ENCODE results near the gene ZNF407.

The ZNF407 gene

DNA sequence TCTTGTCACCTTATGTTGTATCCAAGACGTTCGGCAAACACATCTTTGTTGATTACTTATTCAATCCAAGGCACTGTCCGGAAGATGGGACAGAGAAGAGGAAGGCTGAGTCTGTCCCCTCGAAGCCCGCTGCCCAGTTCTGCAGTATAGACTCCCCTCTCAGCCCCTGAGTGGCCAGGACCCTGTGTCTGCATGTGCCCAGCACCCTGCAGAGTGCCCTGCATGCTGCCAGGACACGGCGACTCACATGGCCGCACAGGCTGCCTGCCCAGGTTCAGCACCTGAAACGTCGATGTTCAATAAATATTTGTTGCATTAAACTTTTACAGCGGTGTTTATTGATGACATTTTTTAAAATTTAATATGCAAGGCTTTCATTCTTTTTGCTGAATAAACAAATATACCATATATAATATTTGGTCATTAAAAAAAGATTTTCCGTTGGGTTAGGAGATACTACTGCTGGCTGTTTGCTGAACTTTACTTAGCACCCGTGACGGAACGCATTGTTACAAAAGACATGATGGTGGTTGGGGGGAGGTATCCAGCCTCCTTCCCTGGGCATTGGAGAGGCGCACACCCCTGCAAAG, 464.7 kb downstream of the ZNF407 start:
- DNase-seq, result no peak

DNA sequence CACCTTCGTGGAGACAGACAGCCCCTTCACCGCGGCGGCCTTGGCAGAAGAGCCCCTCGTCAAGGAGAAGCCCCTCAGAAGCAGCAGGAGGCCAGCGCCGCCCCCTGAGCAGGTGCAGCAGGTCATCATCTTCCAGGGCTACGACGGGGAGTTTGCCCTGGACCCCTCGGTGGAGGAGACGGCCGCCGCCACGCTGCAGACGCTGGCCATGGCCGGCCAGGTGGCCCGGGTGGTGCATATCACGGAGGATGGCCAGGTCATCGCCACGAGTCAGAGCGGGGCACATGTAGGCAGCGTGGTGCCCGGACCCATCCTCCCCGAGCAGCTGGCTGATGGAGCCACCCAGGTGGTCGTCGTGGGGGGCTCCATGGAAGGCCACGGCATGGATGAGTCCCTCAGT, 465.5 kb downstream of the ZNF407 start:
- DNase-seq, result no peak

DNA sequence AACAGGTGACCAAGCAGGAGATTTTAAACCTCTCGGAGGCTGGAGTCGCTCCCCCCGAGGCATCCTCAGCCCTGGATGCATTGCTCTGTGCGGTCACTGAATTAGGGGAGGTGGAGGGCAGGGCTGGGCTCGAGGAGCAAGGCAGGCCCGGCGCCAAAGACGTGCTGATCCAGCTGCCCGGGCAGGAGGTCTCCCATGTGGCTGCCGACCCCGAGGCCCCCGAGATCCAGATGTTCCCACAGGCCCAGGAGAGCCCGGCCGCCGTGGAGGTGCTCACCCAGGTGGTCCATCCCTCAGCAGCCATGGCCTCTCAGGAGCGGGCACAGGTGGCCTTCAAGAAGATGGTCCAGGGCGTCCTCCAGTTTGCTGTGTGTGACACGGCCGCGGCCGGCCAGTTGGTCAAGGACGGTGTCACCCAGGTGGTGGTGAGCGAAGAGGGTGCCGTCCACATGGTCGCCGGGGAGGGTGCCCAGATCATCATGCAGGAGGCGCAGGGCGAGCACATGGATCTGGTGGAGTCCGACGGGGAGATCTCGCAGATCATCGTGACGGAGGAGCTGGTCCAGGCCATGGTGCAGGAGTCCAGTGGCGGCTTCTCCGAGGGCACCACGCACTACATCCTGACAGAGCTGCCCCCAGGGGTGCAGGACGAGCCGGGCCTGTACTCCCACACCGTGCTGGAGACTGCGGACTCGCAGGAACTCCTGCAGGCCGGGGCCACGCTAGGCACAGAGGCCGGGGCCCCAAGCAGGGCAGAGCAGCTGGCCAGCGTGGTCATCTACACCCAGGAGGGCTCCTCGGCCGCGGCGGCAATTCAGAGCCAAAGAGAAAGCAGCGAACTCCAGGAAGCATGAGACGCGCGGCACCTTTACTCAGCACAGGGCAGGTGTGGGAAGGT, 466.2 kb downstream of the ZNF407 start:
- DNase-seq, result no peak

DNA sequence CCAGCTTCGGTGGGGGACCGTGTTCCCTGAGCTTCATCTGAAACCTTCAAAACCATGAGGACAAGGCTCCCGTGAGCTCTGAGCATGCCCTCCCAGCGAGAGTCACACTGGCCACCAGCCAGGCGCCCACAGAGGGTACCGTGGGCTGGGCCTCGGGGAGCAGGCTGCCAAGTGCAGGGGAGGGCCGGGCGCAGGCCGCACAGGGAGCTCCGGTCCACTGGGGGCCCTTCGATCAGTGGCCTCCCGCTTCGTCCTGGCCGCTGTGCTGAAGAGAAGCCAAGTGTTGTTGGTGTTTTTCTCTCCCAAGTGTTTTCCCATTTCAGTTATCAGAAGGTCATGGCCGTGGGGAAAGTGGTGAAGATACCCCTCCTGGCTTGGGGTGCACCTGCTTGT, 466.8 kb downstream of the ZNF407 start:
- no peak for DNase-seq

DNA sequence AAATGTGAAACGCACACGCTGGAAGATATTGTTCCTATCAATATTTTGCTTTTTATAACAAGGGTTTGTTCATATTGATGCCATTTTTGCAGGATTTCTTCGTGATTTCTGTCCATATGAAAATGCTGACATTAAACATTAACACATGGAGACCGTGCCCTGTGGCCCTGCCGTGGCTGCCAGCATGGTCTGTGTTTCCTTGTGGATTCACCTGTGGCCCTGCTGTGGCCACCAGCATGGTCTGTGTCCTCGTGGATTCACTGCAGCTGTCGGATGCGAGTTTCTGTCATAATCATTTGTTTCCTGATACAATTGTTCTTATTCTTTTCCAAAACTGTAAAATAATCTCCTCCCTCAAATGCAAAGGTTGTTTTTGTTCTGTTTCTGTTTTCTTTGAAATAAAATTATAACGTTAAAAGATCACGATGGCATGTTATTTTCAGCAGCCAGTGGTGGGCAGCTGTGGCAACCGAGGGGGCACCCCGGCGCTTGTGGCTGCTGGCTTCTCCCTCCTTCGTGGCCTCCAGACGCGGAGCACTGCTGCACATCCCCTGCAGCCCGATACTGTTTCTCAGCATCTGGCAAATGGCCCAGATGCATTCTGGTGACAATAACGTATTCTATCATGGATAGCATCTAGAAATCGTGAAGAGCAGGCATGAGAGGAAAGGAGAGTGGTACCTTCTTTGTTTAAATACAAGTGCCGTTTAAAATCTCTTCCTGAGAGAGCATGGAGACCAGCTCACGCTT, 467.8 kb downstream of the ZNF407 start:
- no peak for DNase-seq

DNA sequence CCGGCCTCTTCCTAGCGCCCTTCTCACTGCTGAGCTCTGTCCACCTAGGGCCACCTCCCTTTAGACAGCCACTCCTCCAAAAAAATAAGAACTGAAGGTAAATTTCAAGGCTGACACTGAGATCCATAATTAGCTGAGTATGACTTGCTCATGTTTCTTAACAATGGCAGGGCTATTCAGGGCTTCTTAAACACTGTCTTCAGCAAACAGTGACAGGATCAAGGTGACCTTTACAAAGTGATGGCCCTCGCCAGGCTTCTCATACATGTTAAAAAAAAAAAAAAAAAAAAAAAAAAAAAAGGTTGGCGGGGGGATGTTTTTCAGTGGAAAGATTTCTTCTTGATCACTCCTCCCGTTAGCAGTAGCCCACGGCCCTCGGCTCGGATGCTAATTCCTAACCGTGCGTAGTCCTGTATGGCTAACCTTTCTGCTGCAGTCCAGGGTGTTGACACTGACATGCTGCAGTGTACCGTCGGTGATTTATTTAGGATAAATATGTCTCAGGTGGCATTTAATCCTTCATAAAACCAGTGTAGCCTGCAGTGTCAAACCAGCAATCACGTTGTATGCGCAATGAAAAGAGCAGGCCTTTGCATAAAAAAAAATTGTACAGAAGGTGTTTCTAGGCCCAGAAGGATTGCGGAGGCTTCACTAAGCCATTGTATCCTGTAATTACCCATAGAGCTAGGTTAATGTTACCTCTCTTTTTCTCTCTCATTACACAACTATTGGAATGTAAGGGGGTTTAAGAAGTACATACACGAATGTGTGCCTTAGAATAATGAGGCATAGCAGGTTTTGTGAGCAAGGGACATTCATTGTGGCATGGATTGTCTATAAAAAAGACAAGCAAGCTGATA, 468.6 kb downstream of the ZNF407 start:
- no peak for DNase-seq

DNA sequence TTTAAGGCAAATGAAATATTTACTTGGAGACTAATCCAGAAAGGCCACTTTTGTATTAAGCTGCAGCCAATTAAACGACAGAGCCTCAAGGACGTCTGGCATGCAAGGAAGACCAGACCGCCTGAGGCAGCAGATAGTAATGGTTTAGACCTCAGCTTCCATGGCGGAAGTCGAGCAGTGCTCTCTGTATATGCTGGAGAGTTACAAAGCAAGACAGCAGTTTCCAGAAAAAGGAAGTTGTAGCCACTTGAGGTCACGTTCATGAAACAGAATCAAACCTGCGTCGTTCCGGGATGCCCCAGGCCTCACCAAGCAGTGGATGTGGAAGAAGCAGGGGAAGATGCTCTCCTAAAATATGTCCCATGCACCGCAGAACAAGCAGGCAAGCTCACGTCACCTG, 469.3 kb downstream of the ZNF407 start:
- DNase-seq, result peak in 1 of 2 donors; percentile 48

DNA sequence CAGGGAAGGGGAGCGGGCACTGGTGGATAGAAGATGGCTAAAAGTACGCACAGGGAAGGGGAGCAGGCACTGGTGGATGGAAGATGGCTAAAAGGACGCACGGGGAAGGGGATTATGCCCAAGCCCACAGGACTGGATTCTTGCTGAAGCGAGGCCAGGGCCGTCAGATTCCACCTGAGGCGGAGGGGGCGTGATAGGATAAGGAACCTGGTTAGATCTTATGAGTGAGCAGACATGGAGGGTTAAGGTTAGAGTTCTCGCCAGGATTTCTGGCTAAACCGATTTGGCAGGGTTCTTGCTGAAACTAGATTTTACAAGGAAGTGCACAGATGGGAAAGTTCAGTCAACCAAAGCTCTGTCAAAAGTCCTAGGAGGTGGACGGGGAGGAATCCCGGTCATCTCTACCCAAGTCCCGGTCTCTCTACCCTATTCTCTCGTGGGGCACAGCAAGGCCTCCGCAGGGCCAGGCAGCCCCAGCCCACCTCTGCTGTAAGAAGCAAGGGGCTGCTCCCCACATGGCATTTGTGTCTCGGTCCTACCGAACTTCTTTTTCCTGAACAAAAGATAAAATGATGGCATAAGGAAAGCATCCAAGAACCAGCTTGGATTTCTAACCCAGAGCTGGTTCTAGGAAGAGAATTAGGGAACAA, 470.5 kb downstream of the ZNF407 start:
- no peak for DNase-seq

DNA sequence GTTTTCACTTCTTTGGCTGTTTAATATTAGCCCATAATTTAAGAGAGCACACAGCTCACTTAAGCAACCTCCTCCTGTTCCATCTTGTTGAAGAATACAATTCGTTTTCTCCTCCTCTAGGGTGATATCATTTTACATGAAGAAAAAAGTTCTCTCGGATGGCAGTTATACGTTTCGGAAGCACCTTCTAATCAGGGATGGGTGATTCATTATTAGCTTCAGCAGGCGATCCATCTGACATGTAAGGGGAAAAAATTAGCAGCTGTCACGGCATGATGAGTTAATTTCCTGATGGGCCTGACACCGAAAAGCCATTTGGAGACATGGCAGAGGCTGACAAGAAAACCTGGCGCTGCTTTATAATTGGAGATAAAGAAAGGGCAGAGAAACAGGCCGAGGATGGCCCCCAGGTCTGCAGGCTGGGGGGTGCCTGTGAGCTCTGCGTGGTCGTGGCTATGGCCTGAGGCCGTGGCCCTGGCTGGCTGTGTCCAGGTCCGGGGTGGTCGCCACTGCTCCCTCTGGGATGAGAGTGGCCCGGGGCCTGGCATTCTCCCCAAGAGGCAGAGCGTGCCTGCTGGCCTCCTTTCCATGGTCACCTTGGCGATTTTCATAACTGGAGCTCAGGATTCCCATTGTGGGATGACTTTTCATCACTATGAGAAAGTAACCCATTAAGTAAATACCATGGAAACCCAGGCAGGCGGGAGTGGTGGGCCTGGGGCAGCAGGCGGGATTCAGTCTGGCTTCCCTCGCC, 471.2 kb downstream of the ZNF407 start:
- no peak for DNase-seq

DNA sequence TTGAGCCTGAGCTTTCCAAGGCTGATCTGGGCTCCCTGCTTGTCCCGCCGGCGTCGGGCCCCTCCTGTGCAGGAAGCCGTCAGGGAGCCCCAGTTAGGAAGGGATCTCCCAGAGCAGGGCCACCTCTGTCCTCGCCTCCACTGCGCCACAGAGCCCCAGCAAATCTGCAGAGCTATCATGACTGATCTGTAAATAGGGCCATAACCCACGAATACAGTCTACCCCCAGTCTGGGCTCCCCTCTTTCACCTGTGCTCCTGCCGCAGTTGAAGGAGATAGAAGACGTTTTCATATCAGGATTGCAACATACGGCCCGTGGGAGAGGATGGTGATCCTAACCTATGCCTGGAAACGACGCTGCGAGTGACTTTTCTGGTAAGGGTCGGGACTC, 472.6 kb downstream of the ZNF407 start:
- DNase-seq, result no peak

DNA sequence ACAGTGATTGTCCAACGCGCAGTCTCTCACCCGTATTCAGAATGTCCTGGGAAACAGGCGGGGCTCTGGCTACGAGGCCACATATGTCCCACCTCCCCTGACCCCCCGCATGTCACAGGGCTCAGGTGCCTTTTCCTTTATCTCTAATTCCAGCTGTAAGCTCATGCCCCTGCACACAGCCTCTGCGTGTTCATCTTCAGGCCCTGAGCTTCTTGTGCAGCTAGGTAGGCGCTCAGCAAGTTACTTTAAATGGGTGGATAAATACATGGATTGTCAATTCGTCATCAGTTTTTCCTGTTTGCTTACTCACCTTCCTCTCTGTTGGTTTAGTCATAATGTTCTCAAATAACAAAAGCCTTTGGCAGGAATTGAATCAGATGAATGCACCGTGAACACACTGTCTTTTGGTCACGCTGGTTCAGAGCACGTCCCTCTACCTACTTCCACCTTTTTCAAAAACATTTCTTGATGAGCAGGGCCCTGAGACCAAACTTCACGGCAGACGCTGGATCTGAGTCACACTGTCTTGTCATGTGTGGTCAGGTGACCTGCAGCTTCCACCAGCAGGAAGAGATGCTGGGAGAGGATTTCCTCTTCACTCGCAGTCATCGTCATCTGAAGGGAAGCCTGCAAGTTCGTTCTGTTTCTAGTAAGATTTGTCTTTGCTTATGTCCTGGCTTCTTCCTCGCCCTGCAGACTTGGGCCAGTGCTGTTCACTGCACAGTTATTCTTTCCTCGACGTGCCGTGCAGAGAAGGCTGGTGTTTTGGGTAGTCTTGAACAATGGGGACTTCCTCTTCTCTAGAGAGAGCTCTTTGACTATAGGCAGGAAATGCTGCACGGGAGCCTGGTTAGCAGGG, 473.2 kb downstream of the ZNF407 start:
- peak; percentile 73 to 79 for DNase-seq

DNA sequence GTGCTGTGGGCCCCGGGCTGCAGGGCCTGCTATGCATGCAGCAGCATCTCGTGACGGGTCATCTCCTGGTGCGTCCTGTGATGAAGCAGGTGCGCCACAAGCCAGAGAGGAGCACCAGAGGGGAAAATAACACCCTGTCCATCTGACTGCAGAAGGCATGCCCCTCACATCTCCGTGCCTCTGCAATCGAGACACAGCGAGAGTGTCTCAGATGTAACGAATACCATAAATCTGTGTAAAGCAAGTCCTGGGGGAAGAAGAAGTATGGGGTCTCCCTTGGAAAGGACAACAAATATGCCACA, 473.8 kb downstream of the ZNF407 start:
- DNase-seq, result no peak

DNA sequence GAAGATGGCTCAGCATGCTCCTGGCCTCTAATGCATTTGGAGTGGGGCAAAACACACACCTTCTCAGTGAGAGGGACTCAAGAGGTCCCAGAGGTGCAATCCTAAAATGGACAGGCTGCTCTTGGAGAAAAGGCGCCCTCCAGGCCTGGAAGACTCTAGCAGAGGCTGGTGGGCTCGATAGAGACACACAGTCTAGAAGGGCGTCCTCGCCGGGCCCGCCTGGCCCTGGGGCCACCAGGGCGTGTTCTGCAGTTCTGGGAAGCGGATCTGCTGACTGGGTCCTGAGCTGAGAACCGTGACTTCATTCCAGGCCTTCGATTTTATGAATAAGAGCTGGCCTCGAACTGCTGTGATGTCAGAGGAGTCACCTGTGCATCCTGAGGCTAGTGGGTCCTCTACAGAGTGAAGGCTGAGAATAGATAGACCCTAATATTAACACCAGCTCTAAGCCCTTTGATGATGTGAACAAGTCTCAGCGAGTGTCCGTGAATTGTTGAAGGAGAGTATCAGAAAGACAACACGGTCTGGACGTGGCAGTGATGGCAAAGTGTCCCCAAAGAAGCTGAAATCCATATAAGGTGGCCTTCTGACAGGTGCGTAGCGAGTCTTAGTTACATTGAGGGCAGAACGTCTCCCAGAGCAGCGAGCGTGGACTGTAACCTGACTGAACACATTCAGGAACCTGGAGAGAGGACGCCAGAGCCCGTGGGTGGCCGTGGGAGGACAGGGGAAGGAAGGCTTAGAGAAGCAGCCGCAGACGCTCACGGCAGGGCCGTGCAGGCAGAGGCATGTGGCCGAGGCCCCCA, 474.4 kb downstream of the ZNF407 start:
- no peak for DNase-seq

DNA sequence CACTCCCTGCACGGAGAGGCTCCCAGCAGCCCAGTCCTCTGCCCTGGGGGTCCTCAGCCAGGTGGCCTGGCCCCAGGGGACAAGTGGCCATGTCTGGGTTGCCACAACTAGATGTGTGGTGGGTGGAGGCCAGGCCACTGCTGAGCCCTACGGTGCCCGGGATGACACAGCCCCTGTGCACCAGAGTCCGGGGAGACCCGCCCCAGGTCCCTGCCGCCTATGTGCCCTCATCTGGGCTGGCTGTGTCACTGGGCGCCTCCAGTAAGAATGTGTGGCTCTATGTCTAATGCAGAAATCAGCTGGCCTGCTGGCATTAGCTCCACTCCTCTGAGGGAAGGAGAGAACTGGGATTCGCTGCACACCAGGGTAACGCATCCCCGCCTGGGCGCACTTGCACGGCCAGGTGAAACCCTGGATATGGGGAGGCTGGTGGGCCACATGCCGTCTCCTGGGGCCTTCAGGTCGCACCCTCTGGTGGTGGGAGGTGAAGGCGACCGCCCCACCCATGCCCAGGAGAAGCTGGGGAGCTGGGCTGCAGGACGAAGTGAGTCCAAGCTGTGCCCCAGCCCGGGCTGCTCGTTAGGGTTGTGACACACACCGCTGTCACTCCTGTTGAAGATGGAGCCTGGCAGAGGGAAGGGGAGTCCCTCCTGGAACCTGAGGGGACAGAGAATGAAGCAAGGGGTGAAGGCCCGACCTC, 475.2 kb downstream of the ZNF407 start:
- no peak for DNase-seq

DNA sequence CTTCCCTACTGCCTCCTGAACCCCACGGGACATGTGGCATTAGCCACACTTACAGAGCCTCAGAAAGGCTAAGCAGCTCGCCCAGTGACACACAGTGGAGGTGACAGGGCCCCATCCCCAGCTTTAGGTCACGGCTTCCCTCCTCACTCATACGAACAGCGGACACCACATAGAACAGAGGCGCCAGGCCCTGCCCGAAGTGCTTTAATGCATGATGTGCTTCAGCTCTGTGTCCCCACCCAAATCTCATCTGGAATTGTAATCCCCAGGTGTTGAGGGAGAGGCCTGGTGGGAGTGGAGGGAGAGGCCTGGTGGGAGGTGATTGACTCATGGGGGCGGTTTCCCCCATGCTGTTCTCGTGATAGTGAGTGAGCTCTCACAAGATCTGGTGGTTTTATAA, 476.0 kb downstream of the ZNF407 start:
- no peak for DNase-seq

DNA sequence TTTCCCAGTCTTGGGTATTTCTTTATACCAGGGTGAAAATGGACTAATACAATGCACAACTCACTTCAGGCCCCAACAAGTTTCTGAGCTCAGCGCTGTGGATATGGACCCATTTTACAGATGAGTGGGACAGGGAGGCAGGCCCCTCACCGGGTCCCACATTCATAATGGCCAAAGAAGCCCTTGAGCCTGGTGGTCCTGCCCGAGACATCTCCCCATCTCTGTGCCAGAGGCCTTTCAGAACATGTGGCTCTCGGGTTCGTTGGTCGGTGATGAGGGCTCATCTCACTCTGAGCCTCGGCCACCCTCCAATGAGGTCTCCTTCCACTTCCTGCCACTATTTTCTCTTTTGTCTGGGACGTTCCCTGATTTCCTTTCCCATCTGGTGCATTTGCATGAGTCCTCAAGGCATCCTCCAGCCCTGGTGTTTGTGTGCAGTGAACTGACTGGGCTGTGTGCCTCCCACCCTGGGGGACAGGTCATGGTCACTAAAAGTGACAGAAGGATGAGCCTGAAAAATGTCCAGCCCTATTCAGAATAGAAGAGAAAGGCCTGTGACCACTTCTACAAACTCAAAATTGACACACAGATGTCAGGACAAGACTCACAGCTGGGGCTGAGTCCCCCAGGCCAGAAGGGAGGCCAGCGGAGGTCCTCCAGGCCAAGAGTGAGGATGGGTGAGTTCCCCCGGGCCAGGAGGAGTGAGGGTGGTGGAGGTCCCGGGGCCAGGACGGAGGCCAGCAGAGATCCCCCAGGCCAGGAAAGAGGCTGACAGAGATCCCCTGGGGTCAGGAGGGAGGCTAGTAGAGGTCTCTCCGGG, 476.7 kb downstream of the ZNF407 start:
- no peak for DNase-seq

DNA sequence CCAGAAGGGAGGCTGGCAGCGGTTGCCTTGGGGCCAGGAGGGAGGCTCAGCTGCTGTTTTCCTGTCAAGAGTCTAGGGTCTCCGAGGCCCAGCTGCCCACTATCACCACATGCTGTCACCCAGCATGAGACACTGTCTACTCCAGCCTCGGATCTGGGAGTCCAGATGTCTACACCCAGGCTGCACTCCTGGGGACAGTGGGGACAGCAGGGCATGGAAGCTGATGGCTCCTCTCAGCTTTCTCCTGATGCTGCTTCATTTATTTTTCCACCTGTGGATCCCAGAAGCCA, 477.3 kb downstream of the ZNF407 start:
- no peak for DNase-seq

DNA sequence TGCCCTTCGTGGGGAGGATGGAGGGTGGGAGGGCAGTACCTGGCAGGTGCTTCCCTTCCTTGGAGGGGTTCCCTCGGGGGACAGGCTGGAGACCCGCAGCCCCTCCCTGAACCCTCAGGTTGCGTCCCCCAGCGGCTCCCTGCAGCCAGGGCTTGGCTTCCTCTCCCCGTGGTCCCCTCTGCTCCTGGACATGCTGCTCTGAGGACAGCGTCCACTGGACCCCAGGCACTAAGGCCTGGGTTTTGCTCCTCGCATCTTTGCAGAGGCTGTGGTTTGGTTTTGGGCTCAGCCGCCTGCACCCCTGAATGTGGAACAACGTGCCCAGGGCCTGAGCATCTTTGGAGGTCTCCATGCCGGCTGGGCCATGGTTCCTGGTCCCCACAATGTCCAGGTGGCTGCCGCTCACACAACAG, 477.8 kb downstream of the ZNF407 start:
- DNase-seq, result no peak

DNA sequence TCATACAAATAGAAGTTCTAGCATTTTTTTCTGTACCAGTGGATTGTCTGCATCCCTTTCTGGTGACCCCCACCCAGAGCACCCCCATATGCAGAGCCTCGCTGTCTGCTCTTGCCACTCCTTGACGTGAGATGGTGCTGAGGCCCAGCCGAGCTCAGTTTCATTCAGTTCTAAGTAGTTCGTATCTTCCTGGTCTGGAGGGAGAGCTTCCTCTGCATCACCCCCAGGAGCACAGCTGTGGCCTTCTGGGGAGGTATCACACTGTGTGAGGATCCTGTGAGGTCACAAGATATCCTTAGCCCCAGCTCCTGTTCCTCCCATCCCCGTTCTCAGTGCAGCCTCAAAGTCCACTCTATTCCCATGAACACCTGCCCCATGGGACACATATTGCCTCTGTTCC, 478.6 kb downstream of the ZNF407 start:
- no peak for DNase-seq

All from CD4-positive, alpha-beta T cell treated with Interferon alpha-2 for 1 hour (primary cell).